Ovary (tissue), 3 donors: Measurements from ENCODE around the gene SH3BP5L.

Source experiments
- CTCF ChIP-seq, 3 donors: fragments of 450-650 bp in 2 of 3; fragments of 200-600 bp in 1 of 3; IDR thresholded peaks; one replicate each; pipeline versions ENCODE4 v1.5.1 to v1.8.0; 2016 to 2022; ENCODE audit warnings: antibody characterized with exemption in 3 of 3, mild to moderate bottlenecking in 1 of 3
- EP300 ChIP-seq: sonication (generic); formaldehyde crosslinking; IDR thresholded peaks from one replicate; pipeline ENCODE4 v1.6.1; 2017; ENCODE audit warnings: antibody characterized with exemption
- POLR2A ChIP-seq: fragments of 450-650 bp; IDR thresholded peaks from one replicate; pipeline ENCODE4 v1.6.1; 2017; ENCODE audit warnings: antibody characterized with exemption, mild to moderate bottlenecking, moderate library complexity
- donor health status: DM: no; HTN: no; CAD: no.

DNA sequence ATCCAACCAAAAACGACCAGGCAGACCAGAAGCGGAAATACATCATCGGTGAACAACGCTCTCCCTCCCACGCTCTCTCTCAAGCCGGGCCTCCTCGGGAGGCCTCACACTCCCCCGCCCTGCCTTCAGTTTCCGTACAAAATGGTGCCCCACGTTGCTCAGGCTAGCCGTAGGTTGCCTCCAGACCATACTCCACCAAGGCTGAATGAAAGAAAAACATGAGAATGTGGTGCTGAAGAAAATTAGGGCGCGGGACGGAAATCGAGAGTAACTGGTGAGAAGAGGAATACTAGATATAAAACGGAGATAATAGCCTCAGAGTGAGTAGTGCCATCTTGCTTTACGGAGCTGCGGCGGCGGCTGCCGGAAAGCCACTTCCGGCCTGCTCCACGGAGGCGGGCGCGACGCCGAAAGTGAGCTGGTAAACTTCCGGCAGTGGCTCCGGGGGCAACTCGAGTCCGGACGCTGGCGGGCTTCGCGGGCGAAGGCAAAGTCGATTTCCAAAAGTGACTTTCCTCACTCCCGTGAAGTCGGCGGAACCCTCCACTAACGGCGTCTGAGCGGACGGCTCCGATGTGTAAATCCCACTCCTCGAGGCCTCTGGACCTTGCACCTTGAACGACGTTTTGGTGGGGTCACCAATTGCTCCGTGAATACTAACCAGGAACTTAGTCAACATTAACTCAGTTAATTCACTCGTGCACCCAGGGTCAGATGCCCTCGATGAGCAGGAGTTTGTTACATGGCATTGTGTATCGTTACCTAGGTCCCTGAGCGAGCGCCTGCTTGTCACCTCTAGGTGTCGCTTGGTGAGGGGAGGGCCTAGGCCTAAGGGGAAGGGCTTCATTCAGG lies at the start of gene SH3BP5L:
- peak; percentile 21 to 58 (median 45) for TF ChIP-seq CTCF (IDR thresholded peaks at IDR 0.05)
- peak; percentile 92 for TF ChIP-seq POLR2A
- no peak for TF ChIP-seq EP300
